PC-3 (cell line): Measurements from ENCODE around the gene FBXO5. TPM values are rescaled to one million over a fixed set of nuclear protein-coding genes. Genes with fewer than 3 reads are reported as not detected.

Experiments
- ATAC-seq: fragments of 200-7000 bp; cut with Tn5 transposase; 2 replicates; pipeline ENCODE4 v1.9.1; 2020; ENCODE audit warnings: mild to moderate bottlenecking, moderate library complexity
- BruUV-seq: library from RNA; stranded (reverse); fragments of 400-500 nt; replicated peaks from 2 replicates; lab custom pipeline; 2021; lab: Mats Ljungman, UMichigan
- CTCF ChIA-PET: fragments of 300-600 bp; sonication (Branson Sonifier 250); formaldehyde crosslinking; loops from one replicate; lab custom pipeline; 2022; ENCODE audit warnings: antibody characterized with exemption; lab: Charles Lee
- POLR2A ChIA-PET: fragments of 300-600 bp; sonication (Branson Sonifier 250); formaldehyde crosslinking; loops from one replicate; lab custom pipeline; 2022; ENCODE audit warnings: antibody characterized with exemption; ENCODE audit not compliant: unreplicated experiment; lab: Charles Lee
- DNase-seq: peaks from one replicate; pipeline ENCODE4 v3.0.0-alpha.2; 2015
- H2AFZ ChIP-seq: fragments of 300-600 bp; sonication (generic); 2 replicates; pipeline ENCODE4 v1.6.0; 2016; ENCODE audit warnings: antibody characterized with exemption, low read length
- H3F3A ChIP-seq: fragments of 300-600 bp; sonication (generic); one replicate; pipeline ENCODE4 v1.6.0; 2017; ENCODE audit warnings: antibody characterized with exemption, low read length, control low read depth, mild to moderate bottlenecking; ENCODE audit not compliant: unreplicated experiment
- H3K27ac ChIP-seq: fragments of 300-600 bp; sonication (generic); 2 replicates; pipeline ENCODE4 v1.5.1; 2016; ENCODE audit warnings: mild to moderate bottlenecking, low read length
- H3K27me3 ChIP-seq: fragments of 300-600 bp; sonication (generic); 2 replicates; pipeline ENCODE4 v1.6.1; 2016; ENCODE audit warnings: low read length, mixed read lengths
- H3K36me3 ChIP-seq: fragments of 300-600 bp; sonication (generic); 2 replicates; pipeline ENCODE4 v1.6.1; 2016; ENCODE audit warnings: low read depth, mixed run types, low read length, mixed read lengths
- H3K4me1 ChIP-seq: fragments of 300-600 bp; sonication (generic); 2 replicates; pipeline ENCODE4 v1.5.1; 2016; ENCODE audit warnings: low read length; ENCODE audit not compliant: insufficient read depth
- H3K4me2 ChIP-seq: fragments of 300-600 bp; sonication (generic); 2 replicates; pipeline ENCODE4 v1.6.0; 2016; ENCODE audit warnings: low read length
- H3K4me3 ChIP-seq: fragments of 300-600 bp; sonication (generic); 2 replicates; pipeline ENCODE4 v1.5.1; 2016; ENCODE audit warnings: mild to moderate bottlenecking, low read length, mixed read lengths
- H3K79me2 ChIP-seq: fragments of 300-600 bp; sonication (generic); 2 replicates; pipeline ENCODE4 v1.6.1; 2017; ENCODE audit warnings: low read length, mixed read lengths
- H3K9ac ChIP-seq: fragments of 300-600 bp; sonication (generic); 2 replicates; pipeline ENCODE4 v1.6.0; 2016; ENCODE audit warnings: mild to moderate bottlenecking, low read length
- H3K9me2 ChIP-seq: fragments of 300-600 bp; sonication (generic); replicated peaks from 2 replicates; pipeline ENCODE4 v1.6.1; 2016; ENCODE audit warnings: mixed run types, low read length, mixed read lengths
- H3K9me3 ChIP-seq: fragments of 300-600 bp; sonication (generic); 2 replicates; pipeline ENCODE4 v1.6.1; 2016; ENCODE audit warnings: low read length, mixed read lengths
- H4K20me1 ChIP-seq: fragments of 300-600 bp; sonication (generic); 2 replicates; pipeline ENCODE4 v1.6.1; 2016; ENCODE audit warnings: low read length, mixed read lengths
- CTCF ChIP-seq: fragments of 300-600 bp; sonication (generic); conservative IDR thresholded peaks from 2 replicates; pipeline ENCODE4 v1.5.1; 2017; ENCODE audit warnings: antibody characterized with exemption, low read depth, mild to moderate bottlenecking, low read length
- EZH2 ChIP-seq: fragments of 300-600 bp; sonication (generic); IDR thresholded peaks from one replicate; pipeline ENCODE4 v1.6.1; 2017; ENCODE audit warnings: antibody characterized with exemption, mild to moderate bottlenecking, low read length; ENCODE audit not compliant: unreplicated experiment
- EZH2phosphoT487 ChIP-seq: fragments of 300-600 bp; sonication (generic); IDR thresholded peaks from 2 replicates; pipeline ENCODE4 v1.6.1; 2018; ENCODE audit warnings: mild to moderate bottlenecking, antibody characterized with exemption, low read length, borderline replicate concordance
- intact Hi-C: fragments of 100-400 bp; cut with micrococcal nuclease; formaldehyde crosslinking; loops from 2 replicates; pipeline ENCODE4 v1.9.0; 2023
- total RNA-seq: library from RNA; depleted of rRNA; stranded (reverse); fragments of >200 nt; gene quantifications from 2 replicates; pipeline ENCODE4 v1.2.3, GENCODE V29; 2014

Gene FBXO5
- total RNA-seq, 1 experiment from 2014 or later, result 16.8 TPM

GRCh38 chr6:152981989-152982903 lies 595 bp downstream of the FBXO5 start:
- ChIA-PET CTCF (no interaction called here), POLR2A (no interaction called here)
- H3K27me3 ChIP-seq, result no peaks in the 10 kb centered on the region
- TF ChIP-seq EZH2 (no peak), EZH2phosphoT487 (no peak), CTCF (no peak)
- H2AFZ ChIP-seq, result no peak overlapping the region
- no peaks in the 10 kb centered on the region for H3K9me3 ChIP-seq
- H3K27ac ChIP-seq, result peak overlapping the region; percentile 31; the same call in 1 of the 2 replicates
- no peaks in the 10 kb centered on the region for H3F3A ChIP-seq
- H3K36me3 ChIP-seq, result peaks cover 11% of the 10 kb centered on the region
- H3K4me3 ChIP-seq, result peak overlapping the region; percentile 83
- intact Hi-C loops, result loop anchor here (2.0 kb wide), 2 partner anchors 21 to 185 kb away; partner anchors contain the start of gene MTRF1L
- H3K4me1 ChIP-seq, result peaks cover 25% of the 10 kb centered on the region
- no TSS peak for BruUV-seq
- H3K79me2 ChIP-seq, result peaks cover 90% of the 10 kb centered on the region
- no peaks in the 10 kb centered on the region for H3K9me2 ChIP-seq
- peaks cover 27% of the 10 kb centered on the region for H4K20me1 ChIP-seq
- H3K4me2 ChIP-seq, result peak overlapping the region; percentile 83
- no peak for DNase-seq
- H3K9ac ChIP-seq, result peak overlapping the region; percentile 100
- no peak for ATAC-seq

- H3K27me3 ChIP-seq, result no peaks in the 10 kb centered on the region
- ChIA-PET POLR2A (no interaction called here), CTCF (no interaction called here)
- no peak for ATAC-seq
- TF ChIP-seq EZH2 (no peak), EZH2phosphoT487 (no peak), CTCF (no peak)
- H3K4me3 ChIP-seq, result peak overlapping the region; percentile 83
- TSS peak; percentile 19 for BruUV-seq
- H3K9me2 ChIP-seq, result no peaks in the 10 kb centered on the region
- no peak overlapping the region for H3K27ac ChIP-seq
- intact Hi-C loops, result no loop called here
- DNase-seq, result no peak
- H3K9ac ChIP-seq, result peak overlapping the region; percentile 100
- H2AFZ ChIP-seq, result no peak overlapping the region
- peaks cover 38% of the 10 kb centered on the region for H4K20me1 ChIP-seq
- peaks cover 25% of the 10 kb centered on the region for H3K4me1 ChIP-seq
- peaks cover 91% of the 10 kb centered on the region for H3K79me2 ChIP-seq
- H3K4me2 ChIP-seq, result peak overlapping the region; percentile 83
- H3K9me3 ChIP-seq, result no peaks in the 10 kb centered on the region
- H3K36me3 ChIP-seq, result peaks cover 21% of the 10 kb centered on the region
- no peaks in the 10 kb centered on the region for H3F3A ChIP-seq
Measured at GRCh38 chr6:152981219-152981618, 1.6 kb downstream of the FBXO5 start.

GRCh38 chr6:152980656-152981055 lies 2.2 kb downstream of the FBXO5 start:
- peak overlapping the region; percentile 83 for H3K4me2 ChIP-seq
- TF ChIP-seq EZH2phosphoT487, result no peak
- TF ChIP-seq EZH2, result no peak
- TF ChIP-seq CTCF, result no peak
- peaks cover 39% of the 10 kb centered on the region for H4K20me1 ChIP-seq
- peaks cover 25% of the 10 kb centered on the region for H3K4me1 ChIP-seq
- no peak for DNase-seq
- ChIA-PET POLR2A (no interaction called here), CTCF (no interaction called here)
- H3K9me3 ChIP-seq, result no peaks in the 10 kb centered on the region
- no TSS peak for BruUV-seq
- no peak for ATAC-seq
- no peaks in the 10 kb centered on the region for H3K27me3 ChIP-seq
- no peaks in the 10 kb centered on the region for H3K9me2 ChIP-seq
- H3K36me3 ChIP-seq, result peaks cover 22% of the 10 kb centered on the region
- H3F3A ChIP-seq, result no peaks in the 10 kb centered on the region
- H2AFZ ChIP-seq, result no peak overlapping the region
- H3K27ac ChIP-seq, result no peak overlapping the region
- peaks cover 91% of the 10 kb centered on the region for H3K79me2 ChIP-seq
- intact Hi-C loops, result no loop called here
- H3K9ac ChIP-seq, result peak overlapping the region; percentile 100
- peak overlapping the region; percentile 83 for H3K4me3 ChIP-seq
